Common myeloid progenitor, CD34-positive (primary cell): ENCODE measurements around the gene HIPK4.

Experiments used
- CTCF ChIA-PET: fragments of 350-600 bp; sonication (Branson Sonifier 250); formaldehyde crosslinking; loops from one replicate; lab custom pipeline; 2021; ENCODE audit warnings: antibody characterized with exemption; lab: Charles Lee
- POLR2A ChIA-PET: fragments of 350-600 bp; sonication (Branson Sonifier 250); formaldehyde crosslinking; loops from one replicate; lab custom pipeline; 2021; ENCODE audit warnings: antibody characterized with exemption; lab: Charles Lee
- DNase-seq, 3 donors: peaks; one replicate each; pipeline versions ENCODE4 v3.0.0 to v3.0.0-alpha.2; 2013
- H3K27ac ChIP-seq, 2 experiments: 1 replicate in 1 of 2; 2 replicates in 1 of 2; pipeline ENCODE4 v1.7.0; 2013; ENCODE audit warnings: inconsistent platforms in 2 of 2, low read length in 2 of 2, mild to moderate bottlenecking in 2 of 2, low read depth in 1 of 2, moderate library complexity in 1 of 2; ENCODE audit not compliant: severe bottlenecking in 2 of 2, insufficient read depth in 1 of 2, poor library complexity in 1 of 2
- H3K27me3 ChIP-seq, 5 experiments: replicated peaks in 2 of 5; 1 replicate in 3 of 5; 2 replicates in 2 of 5; pipeline versions ENCODE4 v1.6.1 to v1.7.0; 2013; ENCODE audit warnings: low read length in 4 of 5, mild to moderate bottlenecking in 2 of 5, moderate library complexity in 2 of 5, inconsistent platforms in 1 of 5; ENCODE audit not compliant: insufficient read depth in 5 of 5, control insufficient read depth in 4 of 5
- H3K36me3 ChIP-seq, 4 experiments: 1 replicate in 2 of 4; 2 replicates in 2 of 4; pipeline versions ENCODE4 v1.6.1 to v1.7.0; 2013; ENCODE audit warnings: low read length in 3 of 4, control low read depth in 1 of 4, mild to moderate bottlenecking in 1 of 4; ENCODE audit not compliant: control insufficient read depth in 4 of 4, insufficient read depth in 4 of 4
- H3K4me1 ChIP-seq, 4 experiments: 1 replicate in 3 of 4; 2 replicates in 1 of 4; pipeline versions ENCODE4 v1.6.1 to v1.7.1; 2013; ENCODE audit warnings: low read length in 3 of 4, mild to moderate bottlenecking in 3 of 4, control low read depth in 1 of 4, inconsistent platforms in 1 of 4, moderate library complexity in 1 of 4; ENCODE audit not compliant: control insufficient read depth in 4 of 4, insufficient read depth in 4 of 4; ENCODE audit errors: control extremely low read depth in 1 of 4
- H3K4me3 ChIP-seq, 7 experiments: 1 replicate in 4 of 7; 2 replicates in 3 of 7; pipeline versions ENCODE4 v1.5.1 to v1.7.0; 2013; ENCODE audit warnings: mild to moderate bottlenecking in 7 of 7, low read length in 6 of 7, moderate library complexity in 6 of 7, inconsistent platforms in 2 of 7, low read depth in 2 of 7, control low read depth in 1 of 7; ENCODE audit not compliant: insufficient read depth in 4 of 7, control insufficient read depth in 1 of 7; ENCODE audit errors: extremely low read depth in 1 of 7
- H3K9me3 ChIP-seq, 5 experiments: 1 replicate in 4 of 5; 2 replicates in 1 of 5; pipeline versions ENCODE4 v1.6.1 to v1.7.1; 2013; ENCODE audit warnings: low read length in 4 of 5, mild to moderate bottlenecking in 2 of 5, inconsistent platforms in 1 of 5, low read depth in 1 of 5, moderate library complexity in 1 of 5; ENCODE audit not compliant: control insufficient read depth in 4 of 5, insufficient read depth in 2 of 5; ENCODE audit errors: control extremely low read depth in 1 of 5
- WGBS: methylation state at CpG from one replicate; pipeline ENCODE4 v1.1.5; 2013; ENCODE audit not compliant: insufficient coverage; 5-methylcytosine and 5-hydroxymethylcytosine counted together

The HIPK4 gene

GRCh38 chr19:40393894-40394815, 4.2 kb upstream of the HIPK4 start:
- no peaks in the 10 kb centered on the region for H3K36me3 ChIP-seq
- no peak overlapping the region for H3K27ac ChIP-seq
- H3K27me3 ChIP-seq, result no peaks in the 10 kb centered on the region
- no peak overlapping the region for H3K4me3 ChIP-seq
- WGBS, result 97% methylated on average over 34 of the region's 41 CpGs
- ChIA-PET CTCF (no interaction called here), POLR2A (no interaction called here)
- H3K4me1 ChIP-seq, result peaks cover 0 to 10% (median 6%) of the 10 kb centered on the region in 4 experiments
- H3K9me3 ChIP-seq, result no peaks in the 10 kb centered on the region
- DNase-seq, result no peak

GRCh38 chr19:40392894-40393517, 3.0 kb upstream of the HIPK4 start:
- Histone ChIP-seq H3K27me3 (no peaks in the 10 kb centered on the region), H3K9me3 (no peaks in the 10 kb centered on the region), H3K4me1 (peaks cover 0 to 3% (median 0%) of the 10 kb centered on the region in 4 experiments), H3K27ac (no peak overlapping the region), H3K36me3 (no peaks in the 10 kb centered on the region), H3K4me3 (no peak overlapping the region)
- ChIA-PET POLR2A (no interaction called here), CTCF (no interaction called here)
- DNase-seq, result no peak
- WGBS, result 93% methylated on average over 5 of the region's 9 CpGs

DNA sequence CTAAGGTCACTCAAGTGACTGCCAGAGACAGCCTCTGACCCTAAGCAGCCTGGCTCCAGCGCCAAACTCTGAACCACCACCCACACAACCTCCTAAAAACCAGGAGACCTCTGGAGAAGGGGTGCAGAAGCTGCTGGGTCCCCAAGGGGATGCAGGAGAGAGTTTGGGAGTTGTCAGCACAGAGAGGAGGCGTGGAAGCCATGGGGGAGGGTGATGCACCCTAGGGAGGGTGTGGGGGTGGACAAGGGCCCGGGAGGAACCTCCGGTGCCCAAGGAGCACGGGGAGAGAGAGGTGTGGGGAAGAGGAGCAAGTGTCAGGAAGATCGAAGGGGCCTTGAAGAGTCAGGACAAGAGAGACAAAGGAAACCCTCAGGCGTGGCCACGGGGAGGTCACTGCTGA, 2.1 kb upstream of the HIPK4 start:
- no peaks in the 10 kb centered on the region for H3K9me3 ChIP-seq
- H3K4me3 ChIP-seq, result no peak overlapping the region
- H3K36me3 ChIP-seq, result no peaks in the 10 kb centered on the region
- WGBS, result 88% methylated on average over 7 of the region's 8 CpGs
- H3K4me1 ChIP-seq, result no peaks in the 10 kb centered on the region
- H3K27me3 ChIP-seq, result no peaks in the 10 kb centered on the region
- ChIA-PET CTCF (no interaction called here), POLR2A (no interaction called here)
- DNase-seq, result no peak
- H3K27ac ChIP-seq, result no peak overlapping the region

GRCh38 chr19:40389404-40390083, 437 bp downstream of the HIPK4 start:
- ChIA-PET POLR2A (no interaction called here), CTCF (interaction anchor here (0.6 to 0.8 kb wide), 3 partner anchors 10 to 74 kb away, joined by 3 to 4 read pairs (median 4); no protein-coding TSS in a partner anchor)
- Histone ChIP-seq H3K27me3 (no peaks in the 10 kb centered on the region), H3K9me3 (no peaks in the 10 kb centered on the region), H3K27ac (no peak overlapping the region), H3K36me3 (no peaks in the 10 kb centered on the region), H3K4me3 (no peak overlapping the region), H3K4me1 (no peaks in the 10 kb centered on the region)
- 97% methylated on average over 26 of the region's 33 CpGs for WGBS
- no peak for DNase-seq

- CTCF ChIA-PET, result no interaction called here
- H3K36me3 ChIP-seq, result no peaks in the 10 kb centered on the region
Measured at GRCh38 chr19:40388481-40388880, 1.5 kb downstream of the HIPK4 start.

DNA sequence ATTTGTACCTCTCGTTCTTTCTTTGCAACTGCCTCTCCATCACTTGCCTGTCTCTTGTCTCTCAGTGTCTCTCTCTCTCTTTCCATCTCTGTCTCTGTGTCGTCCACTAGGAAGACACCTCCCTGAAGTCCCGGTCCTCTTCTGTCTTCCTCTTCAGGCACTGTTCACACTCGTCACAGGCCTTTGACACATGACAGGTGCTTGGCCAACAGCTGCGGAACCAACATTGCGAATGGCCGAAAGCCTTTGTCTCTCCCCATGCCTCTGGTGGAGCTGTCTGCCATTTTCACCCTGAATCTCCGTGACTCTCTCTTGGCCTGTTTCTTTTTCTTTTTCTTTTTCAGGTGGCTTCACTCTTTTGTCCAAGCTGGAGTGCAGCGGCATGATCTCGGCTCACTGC, 2.8 kb downstream of the HIPK4 start:
- CTCF ChIA-PET, result interaction anchor here (1.4 to 1.5 kb wide), 2 partner anchors 16 to 24 kb away, joined by 3 read pairs; no protein-coding TSS in a partner anchor
- DNase-seq, result no peak
- H3K4me3 ChIP-seq, result no peak overlapping the region
- no peaks in the 10 kb centered on the region for H3K9me3 ChIP-seq
- 96% methylated on average over 10 of the region's 10 CpGs for WGBS
- H3K27ac ChIP-seq, result no peak overlapping the region
- H3K36me3 ChIP-seq, result no peaks in the 10 kb centered on the region
- no peaks in the 10 kb centered on the region for H3K27me3 ChIP-seq
- H3K4me1 ChIP-seq, result no peaks in the 10 kb centered on the region
- POLR2A ChIA-PET, result no interaction called here

More at GRCh38 chr19:40388481-40388880, 1.5 kb downstream of the HIPK4 start:
- no peak for DNase-seq
- Histone ChIP-seq H3K9me3 (no peaks in the 10 kb centered on the region), H3K4me3 (no peak overlapping the region), H3K27ac (no peak overlapping the region), H3K4me1 (no peaks in the 10 kb centered on the region), H3K27me3 (no peaks in the 10 kb centered on the region)
- WGBS, result 100% methylated on average over 3 of the region's 3 CpGs
- POLR2A ChIA-PET, result no interaction called here
